Measurements from ENCODE around the gene TEX35.

DNA sequence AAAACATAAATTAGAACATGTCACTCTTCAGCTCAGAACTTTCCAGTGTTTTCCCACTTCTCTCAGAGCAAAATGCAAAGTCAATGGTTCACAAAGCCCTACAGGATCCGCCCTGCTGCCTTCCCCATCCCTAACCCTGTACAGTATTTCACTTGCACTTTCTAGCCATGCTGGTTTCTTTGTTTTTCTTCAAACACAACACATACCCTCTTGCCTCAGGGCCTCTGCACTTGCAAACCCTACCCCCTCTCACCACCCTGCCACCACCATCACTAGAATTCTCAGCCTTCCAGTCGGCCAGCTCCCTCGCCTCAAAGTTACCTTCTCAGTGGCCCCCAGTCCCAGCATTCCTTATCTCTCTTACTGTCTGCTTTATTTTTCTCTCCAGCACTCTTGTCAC lies 17.6 kb downstream of the TEX35 start:
- TF ChIP-seq, protein P1, sequence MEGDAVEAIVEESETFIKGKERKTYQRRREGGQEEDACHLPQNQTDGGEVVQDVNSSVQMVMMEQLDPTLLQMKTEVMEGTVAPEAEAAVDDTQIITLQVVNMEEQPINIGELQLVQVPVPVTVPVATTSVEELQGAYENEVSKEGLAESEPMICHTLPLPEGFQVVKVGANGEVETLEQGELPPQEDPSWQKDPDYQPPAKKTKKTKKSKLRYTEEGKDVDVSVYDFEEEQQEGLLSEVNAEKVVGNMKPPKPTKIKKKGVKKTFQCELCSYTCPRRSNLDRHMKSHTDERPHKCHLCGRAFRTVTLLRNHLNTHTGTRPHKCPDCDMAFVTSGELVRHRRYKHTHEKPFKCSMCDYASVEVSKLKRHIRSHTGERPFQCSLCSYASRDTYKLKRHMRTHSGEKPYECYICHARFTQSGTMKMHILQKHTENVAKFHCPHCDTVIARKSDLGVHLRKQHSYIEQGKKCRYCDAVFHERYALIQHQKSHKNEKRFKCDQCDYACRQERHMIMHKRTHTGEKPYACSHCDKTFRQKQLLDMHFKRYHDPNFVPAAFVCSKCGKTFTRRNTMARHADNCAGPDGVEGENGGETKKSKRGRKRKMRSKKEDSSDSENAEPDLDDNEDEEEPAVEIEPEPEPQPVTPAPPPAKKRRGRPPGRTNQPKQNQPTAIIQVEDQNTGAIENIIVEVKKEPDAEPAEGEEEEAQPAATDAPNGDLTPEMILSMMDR (IDR thresholded peaks at IDR 0.05; ENCODE audit: insufficient read depth, low read depth, low read length): no peak
- TF ChIP-seq EZH2 (IDR thresholded peaks at IDR 0.05; ENCODE audit: insufficient read depth, low read length): no peak
